ENCODE data around the gene DCAF4. TPM values are rescaled to one million over a fixed set of nuclear protein-coding genes. Genes with fewer than 3 reads are reported as not detected.

The DCAF4 gene
- polyA plus RNA-seq, 1 of the 3 experiments (the other 2 are of a cell fraction): 17.9 TPM

- no peak for DNase-seq
- Histone ChIP-seq H3F3A (replicated peaks; ENCODE audit: insufficient read depth) (no peaks in the 10 kb centered on the region), H3K36me3 (replicated peaks in 1 of 2; ENCODE audit: control insufficient read depth in 1 of 2, insufficient read depth in 2 of 2, low read length in 1 of 2) (peaks cover 28 to 34% of the 10 kb centered on the region in 2 experiments), H3K4me1 (ENCODE audit: control insufficient read depth in 1 of 2, insufficient read depth in 2 of 2, low read depth in 1 of 2, low read length in 1 of 2) (no peaks in the 10 kb centered on the region), H3K9me3 (no peaks in the 10 kb centered on the region), H3K4me2 (no peak overlapping the region), H3K27ac (ENCODE audit: low read depth in 2 of 2, low read length in 1 of 2) (no peak overlapping the region), H3K9ac (no peak overlapping the region), H2AFZ (ENCODE audit: low read depth) (no peak overlapping the region), H3K27me3 (ENCODE audit: insufficient read depth) (no peaks in the 10 kb centered on the region), H4K20me1 (ENCODE audit: insufficient read depth) (no peaks in the 10 kb centered on the region), H3K9me2 (no peaks in the 10 kb centered on the region), H3K79me2 (ENCODE audit: insufficient read depth) (no peaks in the 10 kb centered on the region; the same call in 1 of the 2 replicates), H3K4me3 (ENCODE audit: low read depth in 2 of 2, low read length in 1 of 2) (no peak overlapping the region)
- TF ChIP-seq MXI1 (IDR thresholded peaks at IDR 0.05; ENCODE audit: low read depth, low read length) (no peak), FOXJ3 (CRISPR knock-in tag; IDR thresholded peaks at IDR 0.05) (no peak), USF1 (IDR thresholded peaks at IDR 0.05; ENCODE audit: borderline replicate concordance, low read depth) (no peak), FOSL2 (IDR thresholded peaks at IDR 0.05; ENCODE audit: borderline replicate concordance, low read depth) (no peak), MAX (IDR thresholded peaks at IDR 0.05; ENCODE audit: low read depth) (no peak), REST (IDR thresholded peaks at IDR 0.05; ENCODE audit: low read depth, low read length) (no peak), TAF1 (IDR thresholded peaks at IDR 0.05; ENCODE audit: borderline replicate concordance, low read depth, low read length) (no peak), FOXM1 (IDR thresholded peaks at IDR 0.05; ENCODE audit: low read depth) (no peak), EZH2phosphoT487 (IDR thresholded peaks at IDR 0.05; ENCODE audit: borderline replicate concordance, low read depth) (no peak), GATA2 (CRISPR knock-in tag; IDR thresholded peaks at IDR 0.05) (no peak)
- 90% methylated on average over 8 of the region's 8 CpGs for WGBS (ENCODE audit: low lambda C conversion rate)
- ChIA-PET POLR2A (no interaction called here), CTCF (interaction anchor here (1.2 to 1.5 kb wide), 2 partner anchors 33 to 467 kb away, joined by 3 read pairs; no protein-coding TSS in a partner anchor)
Measured at GRCh38 chr14:72980863-72981262, 54.6 kb downstream of the DCAF4 start.

- no peak overlapping the region for H2AFZ ChIP-seq (ENCODE audit: low read depth)
- ChIA-PET POLR2A (no interaction called here), CTCF (interaction anchor here (1.5 to 1.9 kb wide), 3 partner anchors 34 to 468 kb away, joined by 3 to 6 read pairs (median 4); no protein-coding TSS in a partner anchor)
- H3K27me3 ChIP-seq (ENCODE audit: insufficient read depth): no peaks in the 10 kb centered on the region
- H3K9ac ChIP-seq: no peak overlapping the region
- H4K20me1 ChIP-seq (ENCODE audit: insufficient read depth): no peaks in the 10 kb centered on the region
- DNase-seq: no peak
- WGBS (ENCODE audit: low lambda C conversion rate): 90% methylated on average over 3 of the region's 3 CpGs
- peaks cover 23 to 30% of the 10 kb centered on the region in 2 experiments for H3K36me3 ChIP-seq (replicated peaks in 1 of 2; ENCODE audit: control insufficient read depth in 1 of 2, insufficient read depth in 2 of 2, low read length in 1 of 2)
- no peaks in the 10 kb centered on the region for H3K9me3 ChIP-seq
- H3K79me2 ChIP-seq (ENCODE audit: insufficient read depth): no peaks in the 10 kb centered on the region; the same call in 1 of the 2 replicates
- H3K4me3 ChIP-seq (ENCODE audit: low read depth in 2 of 2, low read length in 1 of 2): no peak overlapping the region
- TF ChIP-seq IRF3 (IDR thresholded peaks at IDR 0.05; ENCODE audit: low read depth, low read length) (no peak), ELF1 (IDR thresholded peaks at IDR 0.05) (no peak), MAX (IDR thresholded peaks at IDR 0.05; ENCODE audit: low read depth) (no peak), USF2 (IDR thresholded peaks at IDR 0.05; ENCODE audit: borderline replicate concordance, low read depth, low read length) (no peak), FOXM1 (IDR thresholded peaks at IDR 0.05; ENCODE audit: low read depth) (no peak)
- no peaks in the 10 kb centered on the region for H3K4me1 ChIP-seq (ENCODE audit: control insufficient read depth in 1 of 2, insufficient read depth in 2 of 2, low read depth in 1 of 2, low read length in 1 of 2)
- no peak overlapping the region for H3K4me2 ChIP-seq
- H3F3A ChIP-seq (replicated peaks; ENCODE audit: insufficient read depth): no peaks in the 10 kb centered on the region
- H3K9me2 ChIP-seq: no peaks in the 10 kb centered on the region
- no peak overlapping the region for H3K27ac ChIP-seq (ENCODE audit: low read depth in 2 of 2, low read length in 1 of 2)
Measured at GRCh38 chr14:72982146-72982708, 56.0 kb downstream of the DCAF4 start.
